Stimulated activated CD4-positive, alpha-beta T cell treated with anti-CD3 and anti-CD28 coated beads, Interleukin-2, amount 100 ng/mL, for 48 hours (primary cell): ENCODE data around the gene ATF4.
"Not testable (repeated sequence)": the region's sequence is repeated elsewhere in the genome, so short reads cannot be mapped to it uniquely, and the experiment has no call there.

ENCODE experiments used
- DNase-seq, 2 donors: peaks; one replicate each; pipeline ENCODE4 v3.0.0-alpha.2; 2020

The ATF4 gene

GRCh38 chr22:39490135-39490798, 30.1 kb upstream of the ATF4 start:
- peak; percentile 68 to 70 for DNase-seq

DNA sequence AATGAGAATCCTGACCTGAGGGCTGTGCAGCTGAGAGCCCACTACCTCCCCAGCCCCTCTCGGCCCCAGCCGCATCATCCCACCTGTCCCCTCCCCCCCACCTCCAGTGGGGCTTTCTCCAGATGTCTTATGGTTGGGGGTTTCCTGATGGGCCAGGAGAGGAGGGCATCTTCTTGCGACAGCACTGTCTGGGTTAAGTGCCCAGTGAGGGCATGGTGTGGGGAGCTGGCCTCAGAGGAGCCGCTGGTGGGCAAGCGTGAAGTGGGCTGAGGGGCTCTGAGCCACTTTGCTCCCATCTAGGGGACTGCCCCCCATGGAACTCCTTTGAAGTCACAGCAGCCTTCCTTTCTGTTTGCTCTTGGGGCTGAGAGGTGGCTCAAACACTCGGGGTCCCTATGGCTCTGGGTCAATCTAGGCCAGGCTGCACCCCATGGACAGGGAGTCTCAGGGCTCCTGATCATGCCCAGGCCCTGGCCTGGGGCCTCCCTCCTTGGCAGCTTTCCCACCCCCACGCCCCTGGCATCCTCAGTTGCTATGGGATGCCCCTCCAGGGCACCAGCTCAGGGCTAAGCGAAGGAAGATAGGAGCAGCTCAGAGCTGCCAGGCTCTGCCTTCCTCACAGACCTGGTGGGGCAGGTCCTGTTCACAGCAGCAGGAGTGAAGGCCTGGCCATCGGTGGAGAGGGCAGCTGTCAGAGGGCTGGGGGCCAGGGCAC, 29.2 kb upstream of the ATF4 start:
- DNase-seq, result no peak

GRCh38 chr22:39491696-39492095, 28.7 kb upstream of the ATF4 start:
- DNase-seq, result no peak

DNA sequence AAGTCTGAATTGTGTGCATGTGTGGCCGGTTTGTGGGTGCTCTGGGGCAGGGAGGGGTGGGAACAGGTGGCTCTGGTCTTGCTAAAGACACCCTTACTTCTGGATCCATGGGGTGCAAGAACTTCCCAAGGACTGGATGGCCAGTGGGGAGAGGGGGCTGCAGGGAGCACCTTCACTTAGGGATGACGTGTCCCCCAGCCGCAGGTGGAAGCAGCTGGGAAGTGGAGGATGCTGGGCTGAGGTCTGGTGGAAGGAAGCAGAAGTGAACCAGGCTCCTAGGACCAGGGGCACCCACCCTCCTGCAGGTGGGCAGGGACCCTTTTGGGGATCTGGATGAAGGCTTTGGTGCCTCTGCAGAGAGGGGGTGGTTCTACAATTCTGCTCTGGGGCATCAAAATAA, 28.2 kb upstream of the ATF4 start:
- no peak for DNase-seq

GRCh38 chr22:39493759-39494158, 26.6 kb upstream of the ATF4 start:
- DNase-seq, result no peak

DNA sequence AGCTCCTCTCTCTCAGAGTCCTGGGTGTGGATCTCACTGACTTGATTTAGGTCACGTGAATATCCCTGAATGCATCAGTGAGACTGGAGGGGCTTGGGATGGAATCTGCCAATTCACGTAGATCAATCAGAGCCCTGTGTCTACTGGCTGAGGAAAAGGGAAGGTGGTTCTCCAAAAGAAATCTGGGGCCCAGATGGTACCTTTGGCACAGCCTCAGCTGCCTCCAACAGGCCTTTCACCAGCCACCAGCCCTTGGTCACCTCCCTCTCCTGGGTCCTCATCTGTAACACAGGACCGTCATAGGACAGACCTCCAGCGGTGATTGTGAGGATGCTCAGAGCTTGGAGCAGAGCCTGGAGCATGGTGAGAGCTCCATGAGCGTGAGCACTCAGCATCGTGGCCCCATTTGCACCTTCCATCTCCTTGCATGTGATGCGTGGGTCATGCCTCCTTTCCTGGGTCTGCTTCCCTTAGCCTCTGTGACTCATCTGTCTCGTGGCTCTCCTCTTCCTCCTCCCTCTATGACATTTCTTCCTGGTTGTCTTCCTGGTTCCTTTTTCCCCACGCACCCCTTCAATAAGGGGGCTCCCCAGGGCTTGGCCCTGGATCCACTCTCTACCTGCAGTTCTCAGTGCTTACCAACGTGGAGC, 25.8 kb upstream of the ATF4 start:
- no peak for DNase-seq

DNA sequence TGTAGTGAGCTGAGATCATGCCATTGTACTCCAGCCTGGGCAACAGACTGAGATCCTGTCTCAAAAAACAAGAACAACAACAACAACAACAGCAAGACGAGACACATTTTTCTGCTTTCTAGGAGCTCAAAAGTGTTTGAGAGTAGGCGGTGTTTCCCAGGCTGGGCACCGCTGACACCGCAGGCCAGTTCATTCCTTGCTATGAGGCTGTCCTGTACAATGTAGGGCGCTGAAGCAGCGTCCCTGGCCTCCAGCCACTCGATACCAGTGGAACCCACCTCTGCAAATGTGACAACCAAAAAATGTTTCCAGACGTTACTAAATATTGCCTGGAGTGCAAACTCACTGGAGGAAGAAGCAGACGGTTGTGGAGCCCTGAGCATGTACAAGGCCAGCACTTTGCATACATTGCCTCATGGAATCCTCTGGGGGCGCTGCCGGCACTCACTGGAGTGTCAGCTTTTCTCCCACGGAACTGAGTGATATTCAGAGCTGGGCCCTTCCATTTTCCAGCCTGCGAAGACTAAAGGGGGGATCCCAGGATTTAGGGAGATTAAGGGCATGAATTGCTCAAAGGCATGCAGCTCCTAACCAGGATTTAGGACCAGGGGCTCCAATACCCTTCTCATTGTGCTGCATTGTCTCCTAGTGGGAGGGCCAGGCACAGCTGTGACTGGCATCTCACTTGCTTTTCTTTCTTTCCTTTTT, 24.1 kb upstream of the ATF4 start:
- DNase-seq, result peak; percentile 53 to 58

GRCh38 chr22:39497429-39497828, 22.9 kb upstream of the ATF4 start:
- no peak for DNase-seq

GRCh38 chr22:39498368-39498767, 22.0 kb upstream of the ATF4 start:
- no peak for DNase-seq

DNA sequence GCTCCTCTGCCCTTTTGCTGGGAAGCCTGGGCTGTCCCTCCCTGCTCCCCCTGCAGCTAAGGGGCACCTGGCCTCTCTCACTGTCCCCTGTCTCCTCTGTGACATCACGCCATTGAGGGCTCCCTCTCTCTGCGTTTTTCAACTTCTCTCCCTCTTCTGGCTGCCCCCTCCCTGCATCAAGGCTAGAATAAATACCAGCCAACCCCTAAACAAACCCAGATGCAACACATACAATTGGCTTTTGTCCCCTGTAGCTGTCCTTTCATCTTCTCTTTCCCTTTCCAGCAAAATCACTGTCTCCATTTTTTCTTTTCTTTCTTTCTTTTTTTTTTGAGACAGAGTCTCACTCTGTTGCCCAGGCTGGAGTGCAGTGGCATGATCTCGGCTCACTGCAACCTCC, 21.6 kb upstream of the ATF4 start:
- no peak for DNase-seq

- no peak for DNase-seq
Measured at GRCh38 chr22:39500101-39500500, 20.3 kb upstream of the ATF4 start.

DNA sequence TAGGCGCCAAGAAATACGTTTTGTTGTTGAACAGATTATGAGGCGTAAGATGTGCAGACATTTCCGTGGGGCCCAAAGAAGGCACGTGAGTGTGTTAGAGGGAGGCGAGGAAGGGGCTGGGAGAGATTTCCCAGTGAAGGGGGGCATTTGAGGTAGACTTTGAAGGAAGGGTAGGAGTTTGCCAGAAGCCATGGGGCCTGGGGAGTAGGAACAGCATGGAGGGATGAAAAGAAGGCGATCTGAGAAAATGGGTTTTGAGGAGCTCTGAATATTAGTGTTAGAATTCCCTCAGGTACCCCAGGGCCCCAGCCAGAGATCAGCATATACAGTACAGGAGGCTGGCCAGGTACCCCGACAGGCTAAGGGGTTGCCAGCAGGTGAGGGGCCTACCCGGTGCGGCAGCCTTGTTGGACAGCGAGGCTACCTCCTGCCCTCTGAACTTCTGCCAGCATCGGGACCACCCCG, 18.7 kb upstream of the ATF4 start:
- DNase-seq, result no peak

- peak; percentile 91 for DNase-seq
Measured at GRCh38 chr22:39502109-39502788, 18.1 kb upstream of the ATF4 start, which contains the start of gene MIEF1. TSS of gene MIEF1 (plus strand) at chr22:39502290. CDS start at chr22:39511295, 9,005 bp downstream.

GRCh38 chr22:39502789-39503409, 17.5 kb upstream of the ATF4 start:
- DNase-seq, result no peak

DNA sequence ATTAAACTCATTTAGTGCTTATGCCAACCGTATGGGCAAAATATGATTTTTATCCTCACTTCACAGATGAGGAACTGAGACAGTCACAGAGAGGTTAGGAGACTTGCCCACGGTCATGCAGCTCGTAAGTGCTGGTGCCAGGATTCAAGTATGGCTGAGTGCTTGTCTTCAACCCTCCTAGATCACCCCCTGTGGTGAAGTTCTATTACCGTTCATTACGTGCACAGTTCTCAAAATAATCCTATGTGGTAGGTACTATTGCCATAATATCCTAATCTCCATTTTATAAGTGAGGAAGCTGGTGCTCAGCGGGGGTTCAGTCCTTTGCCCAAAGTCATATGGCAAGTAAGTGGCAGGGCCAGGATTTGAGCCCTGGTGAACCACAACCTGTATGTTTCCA, 16.7 kb upstream of the ATF4 start:
- no peak for DNase-seq

DNA sequence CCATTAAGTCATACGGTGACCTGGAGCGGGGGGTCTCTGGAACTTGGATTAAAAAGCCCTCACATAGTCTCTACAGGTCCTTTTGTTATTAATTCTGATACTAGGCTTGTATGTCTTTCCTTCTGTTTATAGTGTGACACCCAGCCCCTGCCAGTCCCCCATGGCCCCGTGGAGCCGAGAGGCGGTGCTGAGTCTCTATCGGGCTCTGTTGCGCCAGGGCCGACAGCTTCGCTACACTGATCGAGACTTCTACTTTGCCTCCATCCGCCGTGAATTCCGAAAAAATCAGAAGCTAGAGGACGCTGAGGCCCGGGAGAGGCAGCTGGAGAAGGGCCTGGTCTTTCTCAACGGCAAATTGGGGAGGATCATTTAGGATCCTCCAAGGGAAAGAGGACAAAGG, 16.3 kb upstream of the ATF4 start:
- no peak for DNase-seq

- DNase-seq, result not testable (repeated sequence)
Measured at GRCh38 chr22:39507021-39507420, 13.3 kb upstream of the ATF4 start.

DNA sequence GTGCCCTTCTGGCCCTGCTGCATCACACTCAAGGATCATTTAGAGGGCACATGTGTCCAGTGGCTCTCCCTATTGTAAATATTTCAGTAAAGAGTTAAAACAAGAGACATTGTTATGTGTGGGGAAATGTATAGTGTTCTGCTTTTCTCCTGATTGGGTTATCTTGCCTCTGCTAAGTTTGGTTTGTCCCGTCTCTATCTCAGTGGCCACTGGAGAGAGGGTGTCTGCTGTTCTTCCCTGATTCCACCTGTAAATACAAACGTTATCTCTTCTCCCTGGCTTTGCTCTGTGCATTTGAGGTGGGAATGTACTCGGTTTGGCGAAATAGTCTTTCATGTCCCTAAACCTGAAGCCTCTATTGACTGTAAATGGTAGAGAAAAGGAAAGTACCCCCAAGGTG, 12.0 kb upstream of the ATF4 start:
- no peak for DNase-seq

DNA sequence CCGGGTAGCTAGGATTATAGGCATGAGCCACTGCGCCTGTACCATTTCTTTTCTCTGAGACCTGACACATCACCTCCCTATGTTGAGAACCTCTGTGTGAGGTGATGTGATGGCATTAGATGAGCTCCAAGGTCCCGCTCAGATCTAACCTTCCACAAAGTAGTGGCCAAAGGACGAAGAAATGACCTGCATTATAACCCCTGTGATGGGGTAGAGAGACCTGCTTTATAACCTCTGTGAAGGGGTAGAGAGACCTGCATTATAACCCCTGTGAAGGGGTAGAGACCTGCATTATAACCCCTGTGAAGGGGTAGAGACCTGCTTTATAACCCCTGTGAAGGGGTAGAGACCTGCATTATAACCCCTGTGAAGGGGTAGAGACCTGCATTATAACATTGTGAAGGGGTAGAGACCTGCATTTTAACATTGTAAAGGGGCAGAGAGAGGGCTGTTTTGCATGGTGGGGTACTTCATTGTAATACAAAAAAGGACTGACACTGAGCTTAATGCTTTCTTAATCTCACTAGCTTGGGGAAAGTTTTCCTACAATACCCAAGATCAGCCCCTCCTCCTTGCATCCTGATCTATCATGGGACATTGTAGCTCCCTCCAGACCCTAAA, 9.7 kb upstream of the ATF4 start:
- no peak for DNase-seq

DNA sequence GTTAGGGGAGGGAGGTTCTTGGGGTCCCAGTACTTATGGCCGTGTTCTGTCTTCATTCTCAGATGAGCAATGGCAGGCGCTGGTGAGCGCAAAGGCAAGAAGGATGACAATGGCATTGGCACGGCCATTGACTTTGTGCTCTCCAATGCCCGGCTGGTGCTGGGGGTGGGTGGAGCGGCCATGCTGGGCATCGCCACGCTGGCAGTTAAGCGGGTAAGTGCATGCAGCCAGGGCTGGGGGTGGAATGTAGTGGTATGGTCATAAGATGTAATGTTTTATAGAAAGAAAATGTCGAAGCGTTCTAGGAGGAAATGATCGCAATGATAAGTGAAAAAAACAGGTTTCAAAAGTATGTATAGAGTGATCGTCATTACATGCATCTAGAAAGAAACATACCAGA, 9.1 kb upstream of the ATF4 start:
- DNase-seq, result no peak

DNA sequence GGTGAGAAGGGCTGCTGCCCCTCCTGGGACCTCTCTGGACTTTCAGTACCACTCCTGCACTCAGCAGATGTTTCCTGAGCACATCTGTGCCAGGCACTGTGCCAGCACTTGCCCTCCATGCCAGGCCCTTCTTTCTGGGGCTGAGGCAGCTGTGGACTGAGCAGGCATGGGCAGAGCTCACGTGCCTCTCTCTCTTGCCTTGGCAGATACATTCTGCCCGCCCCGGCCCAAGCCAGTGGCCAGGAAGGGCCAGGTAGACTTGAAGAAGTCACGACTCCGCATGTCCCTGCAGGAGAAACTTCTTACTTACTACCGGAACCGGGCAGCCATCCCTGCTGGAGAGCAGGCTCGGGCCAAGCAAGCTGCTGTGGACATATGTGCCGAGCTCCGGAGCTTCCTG, 8.3 kb upstream of the ATF4 start:
- no peak for DNase-seq

DNA sequence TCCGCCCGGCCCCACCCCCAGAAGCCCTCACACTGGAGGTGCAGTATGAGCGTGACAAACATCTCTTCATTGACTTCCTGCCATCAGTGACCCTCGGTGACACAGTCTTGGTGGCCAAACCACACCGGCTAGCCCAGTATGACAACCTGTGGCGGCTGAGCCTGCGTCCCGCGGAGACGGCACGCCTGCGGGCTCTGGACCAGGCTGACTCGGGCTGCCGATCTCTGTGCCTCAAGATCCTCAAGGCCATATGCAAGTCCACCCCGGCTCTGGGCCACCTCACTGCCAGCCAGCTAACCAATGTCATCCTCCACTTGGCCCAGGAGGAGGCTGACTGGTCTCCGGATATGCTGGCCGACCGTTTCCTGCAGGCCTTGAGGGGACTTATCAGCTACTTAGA, 6.6 kb upstream of the ATF4 start:
- DNase-seq, result no peak
